Stimulated activated CD8-positive, alpha-beta memory T cell treated with anti-CD3 and anti-CD28 coated beads, Interleukin-7, amount 100 ng/mL, for 48 hours (primary cell): ENCODE measurements around the gene KCNMB1.

Source experiments
- DNase-seq, 2 donors: peaks; one replicate each; pipeline ENCODE4 v3.0.0-alpha.2; 2020; ENCODE audit warnings: low read depth in 1 of 2; ENCODE audit errors: extremely low read depth in 1 of 2

KCNMB1 gene, protein sequence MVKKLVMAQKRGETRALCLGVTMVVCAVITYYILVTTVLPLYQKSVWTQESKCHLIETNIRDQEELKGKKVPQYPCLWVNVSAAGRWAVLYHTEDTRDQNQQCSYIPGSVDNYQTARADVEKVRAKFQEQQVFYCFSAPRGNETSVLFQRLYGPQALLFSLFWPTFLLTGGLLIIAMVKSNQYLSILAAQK

DNA sequence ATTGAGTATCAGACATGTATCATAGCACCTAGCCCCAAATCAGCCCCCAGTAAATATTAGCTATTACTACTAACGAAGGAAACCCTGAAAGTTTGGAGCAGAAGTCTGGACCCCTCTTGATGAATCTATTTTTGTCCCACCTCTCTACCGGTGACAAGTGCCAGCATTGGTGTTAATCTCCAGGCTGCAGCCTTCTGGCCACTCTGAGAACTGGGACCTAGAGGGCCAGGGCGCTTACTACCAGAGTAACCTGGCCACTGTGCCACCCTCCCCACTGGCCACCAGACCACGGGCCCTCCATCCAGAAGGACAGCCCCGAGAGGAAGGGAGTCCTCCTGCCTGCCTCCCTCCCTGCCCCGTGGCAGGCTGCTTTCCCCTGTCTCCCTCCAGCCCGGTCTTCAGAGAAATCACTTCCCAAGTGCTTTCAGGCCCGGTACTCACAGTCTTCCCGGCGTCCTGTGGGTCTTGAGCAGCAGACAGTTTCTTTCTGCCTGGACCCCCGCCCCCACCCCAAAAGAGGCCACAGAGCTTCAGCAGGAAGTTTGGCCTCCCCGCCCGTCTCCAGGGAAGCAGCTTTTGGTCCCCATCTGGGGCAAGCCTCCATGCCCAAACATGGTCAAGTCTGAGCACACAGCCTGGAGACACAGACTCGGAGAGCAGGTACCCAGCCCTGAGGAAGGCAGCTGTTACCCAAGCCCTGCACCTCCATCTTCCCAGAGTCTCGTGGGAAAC is at the start of gene KCNMB1:
TSS of gene KCNMB1 (minus strand) at position 550 of the 732 bp plus-strand sequence. CDS start 3,920 bp downstream, outside the sequence.
- no peak for DNase-seq

- DNase-seq, result no peak
Observed at GRCh38 chr5:170438581-170438980, 49.4 kb upstream of the KCNMB1 start.

GRCh38 chr5:170437621-170438375 is 48.6 kb upstream of the KCNMB1 start:
- DNase-seq, result no peak

- no peak for DNase-seq
Observed at GRCh38 chr5:170436335-170436734, 47.2 kb upstream of the KCNMB1 start.

- DNase-seq, result peak; percentile 14 to 18
Observed at GRCh38 chr5:170434966-170435605, 45.9 kb upstream of the KCNMB1 start.

DNA sequence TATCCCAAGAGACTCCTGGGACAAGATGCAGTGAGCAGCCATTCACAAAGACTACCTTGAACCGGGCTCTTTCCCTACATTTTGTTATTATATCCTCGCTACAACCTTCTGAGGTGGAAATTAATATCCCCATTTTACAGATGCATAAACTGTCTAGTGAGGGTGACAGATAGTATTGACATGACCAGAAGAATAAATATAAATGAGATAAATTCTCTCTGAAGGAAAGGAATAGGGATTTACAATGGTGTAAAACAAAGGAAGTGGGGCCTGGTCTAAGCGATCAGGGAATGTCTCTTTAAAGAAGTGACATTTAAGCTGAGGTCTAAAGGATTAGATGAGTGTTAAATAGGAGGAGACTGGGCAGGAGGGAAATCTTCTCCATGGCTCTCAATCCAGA is 43.5 kb upstream of the KCNMB1 start:
- DNase-seq, result no peak

DNA sequence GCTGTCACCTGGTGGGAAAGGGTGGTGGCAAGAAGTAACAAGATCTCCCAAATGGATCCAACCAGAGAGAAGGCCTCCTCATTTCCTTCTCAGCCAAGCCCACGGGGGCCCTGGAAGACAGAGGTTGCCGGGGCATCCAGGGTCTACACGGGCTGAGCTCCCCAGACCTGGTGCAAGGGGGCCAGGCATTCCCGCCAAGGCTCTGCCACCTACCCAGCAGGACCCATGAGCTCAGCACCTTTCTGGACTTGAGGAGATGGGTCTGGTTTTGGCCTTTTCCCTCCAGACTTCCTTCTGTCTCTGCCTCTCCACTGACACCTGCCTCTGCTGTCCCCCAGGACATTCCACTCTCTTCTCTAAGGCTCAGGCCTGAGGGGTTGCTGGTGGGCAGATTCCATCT is 42.4 kb upstream of the KCNMB1 start:
- no peak for DNase-seq

GRCh38 chr5:170430866-170431437 is 41.8 kb upstream of the KCNMB1 start:
- DNase-seq, result no peak

DNA sequence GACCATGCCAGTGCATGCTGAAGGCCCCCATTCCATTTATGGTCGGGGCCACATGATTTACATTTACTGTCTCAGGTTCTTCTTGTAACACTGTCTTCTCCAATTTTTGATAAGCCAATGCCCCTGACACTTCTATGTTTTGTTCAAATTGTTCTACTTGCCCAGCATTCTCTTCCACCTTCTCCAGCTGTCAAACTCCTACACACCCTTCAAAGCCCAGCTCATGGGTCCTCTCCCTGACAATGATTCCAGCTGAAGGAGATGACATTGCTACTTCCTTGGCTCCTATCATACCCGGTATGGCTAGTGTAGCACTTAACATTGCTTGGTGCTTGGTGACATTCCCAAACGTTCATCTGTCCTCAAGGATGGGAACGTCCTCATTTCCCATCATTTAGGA is 41.1 kb upstream of the KCNMB1 start:
- DNase-seq, result no peak

DNA sequence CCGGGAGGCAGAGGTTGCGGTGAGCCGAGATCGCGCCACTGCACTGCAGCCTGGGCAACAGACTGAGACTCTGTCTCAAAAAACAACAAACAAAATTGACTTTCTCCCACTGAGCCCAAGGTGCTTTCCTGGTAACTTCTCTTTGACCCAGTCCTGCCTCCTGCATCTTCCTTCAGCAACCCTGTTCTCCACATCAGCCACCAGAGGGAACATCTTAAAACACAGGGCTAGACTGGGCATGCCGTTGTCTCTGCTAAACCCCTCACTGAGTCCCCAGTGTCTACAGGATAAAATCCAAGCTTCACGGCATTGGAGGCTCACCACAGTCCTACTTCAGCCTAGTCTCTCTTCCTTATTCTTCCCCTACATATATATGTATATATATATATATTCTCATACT is 39.8 kb upstream of the KCNMB1 start:
- no peak for DNase-seq

DNA sequence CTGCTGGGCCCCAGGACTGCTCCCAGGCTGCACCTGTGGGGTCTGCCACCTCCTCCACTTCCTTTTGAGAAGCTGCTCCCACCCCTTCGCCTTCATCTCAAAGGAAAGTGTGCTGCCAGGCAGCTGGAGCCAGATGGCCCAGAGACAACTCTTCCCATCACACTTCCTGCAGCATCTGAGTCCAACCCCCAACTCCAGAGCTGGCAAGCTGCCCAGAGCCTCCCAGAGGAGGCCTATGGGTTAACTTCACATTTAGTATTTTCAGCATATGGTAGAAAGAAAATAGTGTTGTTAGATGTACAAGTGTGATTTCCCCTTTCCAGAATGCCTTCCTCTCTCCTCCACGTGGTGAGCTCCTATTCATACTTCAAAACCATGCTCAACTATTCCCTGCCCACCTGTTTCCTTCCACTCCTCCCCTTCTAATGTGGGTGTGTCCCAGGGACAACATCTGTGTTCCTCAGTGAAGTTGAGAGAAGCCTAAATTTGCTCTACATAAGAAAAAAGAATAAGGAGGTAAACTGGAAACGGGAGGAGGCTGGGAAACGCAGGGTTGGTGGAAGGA is 38.6 kb upstream of the KCNMB1 start:
- no peak for DNase-seq

- no peak for DNase-seq
Observed at GRCh38 chr5:170426786-170427185, 37.6 kb upstream of the KCNMB1 start.

- no peak for DNase-seq
Observed at GRCh38 chr5:170426149-170426767, 37.1 kb upstream of the KCNMB1 start.

GRCh38 chr5:170425731-170426130 is 36.6 kb upstream of the KCNMB1 start:
- no peak for DNase-seq

GRCh38 chr5:170424629-170425028 is 35.5 kb upstream of the KCNMB1 start:
- no peak for DNase-seq

DNA sequence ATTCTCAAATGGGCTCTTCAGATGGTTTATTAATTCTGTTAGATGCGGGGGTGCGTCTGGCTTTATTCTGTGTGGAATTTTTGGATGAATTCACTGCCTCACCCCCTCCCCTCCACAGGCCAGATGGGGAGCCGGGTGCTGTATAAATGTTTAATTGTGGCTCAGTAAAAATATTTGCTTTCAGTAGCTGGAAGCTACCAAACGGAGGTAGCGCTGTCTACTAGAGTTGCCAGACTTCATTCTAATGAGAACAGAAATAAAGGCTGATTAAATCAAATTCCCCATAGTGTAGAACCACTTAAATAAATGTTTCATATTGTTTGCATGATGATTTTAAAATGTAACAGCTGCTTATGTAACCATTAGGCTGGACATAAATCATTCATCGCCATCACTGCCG is 34.5 kb upstream of the KCNMB1 start:
- DNase-seq, result no peak

GRCh38 chr5:170421826-170422225 is 32.7 kb upstream of the KCNMB1 start:
- no peak for DNase-seq

GRCh38 chr5:170420806-170421412 is 31.7 kb upstream of the KCNMB1 start:
- peak in 1 of 2 donors; percentile 23 for DNase-seq

DNA sequence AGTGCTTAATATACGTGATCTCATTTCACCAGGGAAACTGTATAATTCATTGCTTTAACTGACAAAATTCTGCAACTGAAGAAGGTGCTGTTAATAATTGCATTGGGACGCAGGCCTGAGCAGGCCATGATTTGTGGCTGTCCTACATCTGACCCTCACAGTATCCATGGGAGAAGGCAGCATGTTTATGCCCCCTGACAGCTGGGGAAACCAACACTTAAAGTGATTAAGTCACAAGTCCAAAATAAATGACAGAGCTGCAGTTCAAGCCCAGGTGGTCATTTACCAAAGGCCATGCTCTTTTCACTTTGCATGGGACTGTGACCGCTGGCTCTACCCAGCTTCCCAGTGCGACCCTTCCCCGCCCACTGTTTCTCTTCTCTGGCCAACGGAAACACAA is 30.5 kb upstream of the KCNMB1 start:
- no peak for DNase-seq

- no peak for DNase-seq
Observed at GRCh38 chr5:170418736-170419135, 29.6 kb upstream of the KCNMB1 start.
